GM18517 (cell line): ENCODE results near the gene TPM1.

Experiments used
- ATAC-seq: cut with Tn5 transposase; IDR thresholded peaks from one replicate; pipeline ENCODE4 v1.9.1; 2021; ENCODE audit warnings: mild to moderate bottlenecking, moderate library complexity; ENCODE audit not compliant: unreplicated experiment

TPM1 gene

GRCh38 chr15:63054281-63054683 is 11.7 kb downstream of the TPM1 start:
- no peak for ATAC-seq

GRCh38 chr15:63054985-63055384 is 12.4 kb downstream of the TPM1 start:
- ATAC-seq: no peak

- no peak for ATAC-seq
These were observed 14.3 kb downstream of the TPM1 start for GRCh38 chr15:63056829-63057228.

- no peak for ATAC-seq
These were observed 15.2 kb downstream of the TPM1 start for GRCh38 chr15:63057468-63058345.

- ATAC-seq: no peak
These were observed 16.5 kb downstream of the TPM1 start for GRCh38 chr15:63059075-63059474.

DNA sequence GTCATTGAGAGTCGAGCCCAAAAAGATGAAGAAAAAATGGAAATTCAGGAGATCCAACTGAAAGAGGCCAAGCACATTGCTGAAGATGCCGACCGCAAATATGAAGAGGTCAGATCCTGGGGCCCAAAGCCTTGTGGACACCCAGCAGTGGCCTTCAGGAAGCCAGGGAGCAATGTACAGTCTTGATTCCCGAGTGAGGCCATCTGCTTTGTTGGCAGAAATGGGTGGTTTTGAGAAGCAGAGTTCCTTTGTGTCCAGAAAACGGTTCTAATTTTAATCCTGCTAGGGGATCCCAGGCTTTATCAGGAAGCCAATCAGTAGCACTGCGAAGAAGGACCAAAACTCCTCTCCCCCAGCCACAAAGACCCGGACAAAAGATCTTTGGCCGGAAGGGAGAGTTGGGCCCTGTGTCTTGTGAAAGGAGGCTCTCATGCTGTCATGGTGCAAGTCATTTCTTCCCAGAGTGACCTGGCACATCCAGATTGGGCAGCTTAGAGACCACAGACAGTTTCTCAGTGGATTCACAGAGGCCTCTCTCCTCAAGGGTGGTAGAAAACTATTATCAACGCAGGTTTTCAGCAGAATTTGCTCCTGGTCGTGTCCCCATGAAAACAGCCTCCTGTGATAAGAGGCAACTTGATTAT is 17.1 kb downstream of the TPM1 start:
- no peak for ATAC-seq

DNA sequence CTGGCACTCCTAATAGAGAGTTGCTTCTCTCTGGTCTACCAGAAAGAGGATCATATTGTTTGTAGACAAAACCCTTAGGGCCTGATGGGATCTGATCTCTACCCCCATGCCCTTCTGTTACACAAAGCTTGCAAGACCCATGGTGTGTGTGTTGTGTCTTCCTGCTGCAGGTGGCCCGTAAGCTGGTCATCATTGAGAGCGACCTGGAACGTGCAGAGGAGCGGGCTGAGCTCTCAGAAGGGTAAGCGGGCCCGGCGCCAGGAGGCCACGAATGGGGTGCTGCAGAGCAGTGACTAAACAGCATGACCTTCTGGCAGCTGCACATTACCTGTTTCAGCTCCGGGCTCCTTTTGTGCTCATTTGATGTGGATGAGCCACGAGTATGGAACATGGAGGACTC is 18.2 kb downstream of the TPM1 start:
- ATAC-seq: no peak

- ATAC-seq: no peak
These were observed 19.4 kb downstream of the TPM1 start for GRCh38 chr15:63061975-63062374.

DNA sequence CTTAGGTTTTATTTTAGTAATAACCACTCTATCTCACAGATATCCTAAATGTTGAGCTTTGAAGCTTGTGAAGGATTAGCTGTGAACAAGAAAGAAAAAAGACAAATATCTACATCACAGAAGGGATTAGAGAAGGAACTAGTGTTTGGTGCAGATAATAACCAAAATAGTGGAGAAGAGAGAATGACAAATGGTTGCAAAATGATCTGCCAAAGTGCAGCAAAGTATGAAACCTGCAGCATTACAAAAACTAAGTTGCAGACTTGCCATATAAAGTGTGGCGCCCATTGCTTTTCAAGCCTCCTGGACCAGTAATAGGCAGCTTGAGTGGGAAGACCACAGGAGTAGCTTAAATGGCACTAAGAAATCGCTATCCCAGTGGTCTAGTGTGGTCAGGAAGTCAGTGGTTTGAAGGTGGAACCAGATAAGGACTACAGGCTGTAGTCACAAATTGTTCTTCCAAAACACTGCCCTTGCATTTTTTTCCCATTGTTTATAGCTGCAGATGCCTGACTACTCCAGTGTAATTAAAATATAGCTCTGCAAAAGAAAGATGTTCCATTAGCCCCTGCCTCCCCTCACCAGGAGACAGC is 20.7 kb downstream of the TPM1 start:
- no peak for ATAC-seq

- ATAC-seq: no peak
These were observed 21.4 kb downstream of the TPM1 start for GRCh38 chr15:63063877-63064409.

- ATAC-seq: no peak
These were observed 23.0 kb downstream of the TPM1 start for GRCh38 chr15:63065262-63066221.

DNA sequence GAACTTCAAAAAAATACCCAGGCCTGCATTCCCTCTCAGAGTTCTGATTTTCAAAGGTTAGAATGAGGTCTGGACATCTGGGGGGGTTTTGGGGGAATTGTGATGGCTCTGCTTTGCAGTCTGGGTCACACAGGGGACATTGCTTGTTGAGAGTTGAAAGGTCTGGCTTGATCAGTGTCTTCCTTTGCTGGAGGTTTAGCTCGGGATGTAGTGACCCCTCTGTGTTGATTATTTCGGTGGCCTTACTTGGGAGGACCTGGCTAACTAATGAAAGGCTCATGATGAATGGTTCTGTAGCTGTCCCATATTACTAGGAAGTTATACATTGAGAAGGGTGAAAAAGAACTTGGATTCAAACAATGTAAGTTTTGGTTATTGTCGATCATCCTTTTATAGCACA is 23.7 kb downstream of the TPM1 start:
- ATAC-seq: no peak

DNA sequence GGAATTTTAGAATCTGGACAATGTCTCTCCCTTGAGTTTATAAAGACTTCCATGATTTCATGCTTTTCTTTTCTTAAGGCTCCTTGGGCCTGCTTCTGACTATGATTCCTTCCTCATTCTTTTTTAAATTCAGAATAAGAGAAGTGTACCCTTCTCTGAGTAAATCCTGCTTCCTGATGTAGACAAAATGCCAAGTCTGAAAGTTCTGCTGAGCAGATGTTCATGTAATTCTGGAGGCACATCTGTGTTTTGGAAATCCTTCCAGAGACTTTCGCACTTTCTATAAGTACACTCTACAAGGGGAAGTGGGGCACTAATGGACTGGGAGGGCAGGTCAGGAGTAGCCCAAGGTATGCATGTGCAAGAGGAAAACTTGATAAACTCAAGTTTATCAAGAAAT is 24.8 kb downstream of the TPM1 start:
- ATAC-seq: no peak

DNA sequence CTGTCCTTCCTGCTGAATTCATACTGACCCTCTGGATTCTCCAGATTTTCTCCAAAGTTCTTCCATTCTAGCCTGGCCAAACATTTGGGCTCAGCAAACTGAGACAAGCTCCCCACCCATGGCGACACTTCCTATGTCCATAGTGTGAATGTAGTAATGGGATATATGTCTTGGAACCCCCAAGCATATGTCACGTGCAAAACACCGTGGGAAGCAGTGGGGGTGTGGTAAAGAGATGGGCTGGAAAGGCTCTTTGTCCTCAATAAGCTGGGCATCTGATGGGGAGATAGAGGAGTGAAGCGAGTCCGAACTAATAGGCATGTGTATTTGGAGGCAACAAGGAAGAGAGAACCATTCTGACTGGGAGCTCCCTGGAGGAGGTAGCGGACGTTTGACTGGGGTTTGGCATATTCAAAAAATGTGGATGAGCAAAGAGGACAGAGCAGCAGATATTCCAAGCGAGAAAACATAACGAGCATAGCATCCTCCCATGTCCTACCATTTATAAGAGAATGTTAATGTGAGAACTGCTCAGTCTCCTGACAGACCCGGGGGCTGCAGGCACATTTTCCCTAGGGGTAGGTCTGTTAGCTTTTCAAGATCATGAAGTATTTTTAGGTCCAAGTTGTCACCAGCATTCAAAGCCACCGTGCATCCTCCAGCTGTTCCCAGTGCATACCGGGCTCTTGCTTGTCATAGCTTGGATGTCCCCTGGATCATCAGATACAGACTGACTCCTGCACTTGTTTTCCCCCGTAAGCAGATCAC is 25.6 kb downstream of the TPM1 start:
- ATAC-seq: no peak

- ATAC-seq: no peak
These were observed 27.1 kb downstream of the TPM1 start for GRCh38 chr15:63069616-63070090.

GRCh38 chr15:63070681-63071129 is 28.2 kb downstream of the TPM1 start:
- ATAC-seq: no peak

DNA sequence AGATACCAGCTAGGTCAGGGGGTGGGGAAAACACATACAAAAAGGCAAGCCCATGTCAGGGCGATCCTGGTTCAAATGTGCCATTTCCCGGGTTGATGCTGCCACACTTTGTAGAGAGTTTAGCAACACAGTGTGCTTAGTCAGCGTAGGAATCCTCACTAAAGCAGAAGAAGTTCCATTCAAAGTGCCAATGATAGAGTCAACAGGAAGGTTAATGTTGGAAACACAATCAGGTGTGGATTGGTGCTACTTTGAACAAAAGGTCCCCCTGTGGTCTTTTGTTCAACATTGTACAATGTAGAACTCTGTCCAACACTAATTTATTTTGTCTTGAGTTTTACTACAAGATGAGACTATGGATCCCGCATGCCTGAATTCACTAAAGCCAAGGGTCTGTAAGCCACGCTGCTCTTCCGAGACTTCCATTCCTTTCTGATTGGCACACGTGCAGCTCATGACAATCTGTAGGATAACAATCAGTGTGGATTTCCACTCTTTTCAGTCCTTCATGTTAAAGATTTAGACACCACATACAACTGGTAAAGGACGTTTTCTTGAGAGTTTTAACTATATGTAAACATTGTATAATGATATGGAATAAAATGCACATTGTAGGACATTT is 28.9 kb downstream of the TPM1 start:
- no peak for ATAC-seq

DNA sequence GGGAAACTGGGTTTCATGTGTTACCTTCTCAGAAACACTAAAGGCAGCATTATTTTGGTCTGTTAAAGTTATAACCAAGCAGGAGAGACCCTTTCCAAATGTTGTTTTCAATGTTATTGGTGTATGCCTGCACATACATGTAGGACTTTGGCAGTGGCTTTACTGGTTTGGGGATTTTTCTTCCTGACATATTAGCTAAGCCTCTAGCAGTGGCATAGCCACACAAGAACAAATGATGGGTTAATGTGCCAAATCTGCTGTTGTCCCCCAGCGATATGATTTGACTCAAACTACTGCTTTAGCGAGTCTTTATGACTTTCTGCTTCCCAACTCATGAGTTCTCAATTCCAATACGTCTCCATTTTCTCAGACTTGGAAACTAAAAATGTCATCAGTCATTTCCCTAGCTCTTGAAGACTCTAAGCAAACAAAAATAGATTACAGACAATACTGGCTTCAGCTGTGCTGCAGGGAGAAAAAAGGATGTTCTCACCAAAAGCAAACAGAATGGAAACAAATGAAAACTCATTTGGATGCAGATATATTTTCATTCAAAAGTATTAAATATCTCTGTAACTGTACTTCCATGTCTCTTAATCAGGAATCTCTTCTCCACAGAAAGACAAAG is 29.6 kb downstream of the TPM1 start:
- ATAC-seq: no peak

DNA sequence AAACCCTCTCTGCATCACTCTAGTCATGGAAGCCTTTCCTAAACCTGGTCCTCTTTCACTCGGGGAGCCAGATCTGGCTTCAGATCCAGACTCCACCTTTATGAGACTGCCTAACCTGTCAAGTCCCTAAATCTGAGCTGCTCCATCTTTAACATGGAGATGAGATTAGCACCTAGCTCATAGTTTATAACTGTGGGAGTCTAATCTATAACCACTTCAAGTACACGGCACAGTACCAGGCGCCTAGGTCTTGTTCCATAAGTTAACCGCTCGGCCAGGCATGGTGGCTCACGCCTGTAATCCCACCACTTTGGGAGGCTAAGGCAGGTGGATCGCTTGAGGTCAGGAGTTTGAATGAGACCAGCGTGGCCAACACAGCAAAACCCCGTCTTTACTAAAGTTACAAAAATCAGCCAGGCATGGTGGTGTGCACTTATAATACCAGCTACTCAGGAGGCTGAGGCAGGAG is 30.3 kb downstream of the TPM1 start:
- ATAC-seq: no peak
